Hepatocyte (in vitro differentiated cells): Measurements from ENCODE around the gene CCNC. TPM values are rescaled to one million over a fixed set of nuclear protein-coding genes. Genes with fewer than 3 reads are reported as not detected.
"Not testable (repeated sequence)": the region's sequence is repeated elsewhere in the genome, so short reads cannot be mapped to it uniquely, and the experiment has no call there.

Experiments used
- DNase-seq: peaks from one replicate; pipeline ENCODE4 v3.0.0-alpha.2; 2016; ENCODE audit warnings: low spot score
- H2AFZ ChIP-seq: fragments of 200-600 bp; sonication (generic); 2 replicates; pipeline ENCODE4 v1.6.0; 2016; ENCODE audit warnings: antibody characterized with exemption, mild to moderate bottlenecking
- H3K27ac ChIP-seq: fragments of 200-600 bp; sonication (generic); 2 replicates; pipeline ENCODE4 v1.5.1; 2016; ENCODE audit warnings: mild to moderate bottlenecking
- H3K27me3 ChIP-seq: fragments of 200-600 bp; sonication (generic); 2 replicates; pipeline ENCODE4 v1.6.1; 2016
- H3K36me3 ChIP-seq: fragments of 200-600 bp; sonication (generic); replicated peaks from 2 replicates; pipeline ENCODE4 v1.5.1; 2016; ENCODE audit warnings: low read depth; ENCODE audit not compliant: insufficient read depth
- H3K4me1 ChIP-seq: fragments of 200-600 bp; sonication (generic); 2 replicates; pipeline ENCODE4 v1.5.1; 2016; ENCODE audit warnings: mild to moderate bottlenecking, moderate library complexity; ENCODE audit not compliant: insufficient read depth
- H3K4me2 ChIP-seq: fragments of 200-600 bp; sonication (generic); 2 replicates; pipeline ENCODE4 v1.6.0; 2016
- H3K4me3 ChIP-seq: fragments of 200-600 bp; sonication (generic); 2 replicates; pipeline ENCODE4 v1.5.1; 2016; ENCODE audit warnings: mild to moderate bottlenecking
- H3K79me2 ChIP-seq: fragments of 200-600 bp; sonication (generic); 2 replicates; pipeline ENCODE4 v1.6.0; 2017; ENCODE audit warnings: mild to moderate bottlenecking
- H3K9me2 ChIP-seq: fragments of 200-600 bp; sonication (generic); replicated peaks from 2 replicates; pipeline ENCODE4 v1.6.0; 2017; ENCODE audit warnings: mild to moderate bottlenecking; ENCODE audit not compliant: insufficient read depth
- H3K9me3 ChIP-seq: fragments of 200-600 bp; sonication (generic); 2 replicates; pipeline ENCODE4 v1.5.1; 2016; ENCODE audit warnings: low read depth, mild to moderate bottlenecking
- H4K20me1 ChIP-seq: fragments of 200-600 bp; sonication (generic); 2 replicates; pipeline ENCODE4 v1.6.0; 2016; ENCODE audit warnings: mild to moderate bottlenecking; ENCODE audit not compliant: insufficient read depth, poor library complexity, severe bottlenecking
- CTCF ChIP-seq: fragments of 200-600 bp; sonication (generic); IDR thresholded peaks from 2 replicates; pipeline ENCODE4 v1.5.1; 2016; ENCODE audit warnings: antibody characterized with exemption, mild to moderate bottlenecking; ENCODE audit not compliant: poor library complexity
- EZH2 ChIP-seq: fragments of 200-600 bp; sonication (generic); IDR thresholded peaks from 2 replicates; pipeline ENCODE4 v1.6.1; 2016; ENCODE audit warnings: antibody characterized with exemption, mild to moderate bottlenecking, borderline replicate concordance
- EZH2phosphoT487 ChIP-seq: fragments of 200-600 bp; sonication (generic); IDR thresholded peaks from one replicate; pipeline ENCODE4 v1.6.1; 2018; ENCODE audit warnings: antibody characterized with exemption, mild to moderate bottlenecking, low read depth, moderate library complexity; ENCODE audit not compliant: unreplicated experiment, severe bottlenecking
- WGBS: methylation state at CpG from one replicate; pipeline ENCODE4 v1.1.6; 2016; ENCODE audit warnings: low lambda C conversion rate; ENCODE audit errors: missing lambda C conversion rate; 5-methylcytosine and 5-hydroxymethylcytosine counted together
- polyA plus RNA-seq: library from polyadenylated mRNA; unstranded; fragments of >200 nt; fragmentation: Nextera tagmentation; extraction: Ambion mirVana; gene quantifications from 2 replicates; pipeline ENCODE4 v1.2.1, GENCODE V29; 2016
- total RNA-seq: library from RNA; depleted of rRNA; stranded (reverse); fragments of >200 nt; gene quantifications from 2 replicates; pipeline ENCODE4 v1.2.3, GENCODE V29; 2014

CCNC gene
- total and polyA plus RNA-seq, 2 experiments from 2014 or later: 59.5 to 102 TPM

- Histone ChIP-seq H4K20me1 (no peaks in the 10 kb centered on the region), H3K79me2 (no peaks in the 10 kb centered on the region), H3K27ac (no peak overlapping the region), H3K4me2 (peak overlapping the region; percentile 85), H3K4me3 (no peak overlapping the region), H3K9me2 (no peaks in the 10 kb centered on the region), H3K36me3 (no peaks in the 10 kb centered on the region), H3K27me3 (peaks cover 98% of the 10 kb centered on the region), H3K4me1 (peaks cover 17% of the 10 kb centered on the region), H3K9me3 (no peaks in the 10 kb centered on the region), H2AFZ (peak overlapping the region; percentile 81)
- TF ChIP-seq EZH2: peak; percentile 95
- no peak for TF ChIP-seq CTCF
- peak; percentile 31 for TF ChIP-seq EZH2phosphoT487
- DNase-seq: no peak
- WGBS: 6% methylated on average over 52 of the region's 54 CpGs
Measured at GRCh38 chr6:99602520-99603420, 34.3 kb upstream of the CCNC start.

- H3K27me3 ChIP-seq: peaks cover 97% of the 10 kb centered on the region
- not testable (repeated sequence) for H3K36me3 ChIP-seq, DNase-seq, H3K9me3 ChIP-seq, H3K9me2 ChIP-seq, H3K79me2 ChIP-seq, H3K4me2 ChIP-seq, H2AFZ ChIP-seq, H3K4me3 ChIP-seq, H4K20me1 ChIP-seq, H3K27ac ChIP-seq, H3K4me1 ChIP-seq
- 79% methylated on average over 8 of the region's 8 CpGs for WGBS
Measured at GRCh38 chr6:99594696-99595095, 26.2 kb upstream of the CCNC start.

- WGBS: 67% methylated on average over 1 of the region's 1 CpG
- no peak overlapping the region for H2AFZ ChIP-seq
- H3K27me3 ChIP-seq: peaks cover 97% of the 10 kb centered on the region
Measured at GRCh38 chr6:99592900-99593299, 24.4 kb upstream of the CCNC start.

More at GRCh38 chr6:99592900-99593299, 24.4 kb upstream of the CCNC start:
- DNase-seq: no peak
- no peaks in the 10 kb centered on the region for H3K9me2 ChIP-seq
- H3K36me3 ChIP-seq: no peaks in the 10 kb centered on the region
- H3K4me1 ChIP-seq: peaks cover 5% of the 10 kb centered on the region
- H4K20me1 ChIP-seq: no peaks in the 10 kb centered on the region
- H3K9me3 ChIP-seq: no peaks in the 10 kb centered on the region
- no peak overlapping the region for H3K4me2 ChIP-seq
- H3K4me3 ChIP-seq: no peak overlapping the region
- no peaks in the 10 kb centered on the region for H3K79me2 ChIP-seq
- no peak for TF ChIP-seq EZH2
- TF ChIP-seq CTCF: no peak
- TF ChIP-seq EZH2phosphoT487: no peak
- H3K27ac ChIP-seq: no peak overlapping the region
